Kidney (tissue), 14 donors: Measurements from ENCODE around the gene ST8SIA1. TPM values are rescaled to one million over a fixed set of nuclear protein-coding genes. Genes with fewer than 3 reads are reported as not detected.

Experiments
- DNase-seq, 5 donors: peaks; one replicate each; pipeline ENCODE4 v3.0.0-alpha.2; 2013 to 2020
- FAIRE-seq: peaks from 2 replicates; lab custom pipeline; 2012; peaks lifted over from hg19 to GRCh38; lab: Jason Lieb, UNC
- H3K27ac ChIP-seq, 2 donors: one replicate each; pipeline ENCODE4 v1.7.0; 2013; ENCODE audit warnings: low read depth in 2 of 2, low read length in 2 of 2, inconsistent platforms in 1 of 2
- H3K27me3 ChIP-seq: one replicate; pipeline ENCODE4 v1.7.1; 2013; ENCODE audit warnings: low read length, inconsistent platforms; ENCODE audit not compliant: control insufficient read depth, insufficient read depth
- H3K36me3 ChIP-seq, 3 donors: one replicate each; pipeline versions ENCODE4 v1.7.0 to v1.7.1; 2013; ENCODE audit warnings: low read length in 3 of 3, control low read depth in 1 of 3, inconsistent platforms in 1 of 3; ENCODE audit not compliant: insufficient read depth in 3 of 3, control insufficient read depth in 2 of 3
- H3K4me1 ChIP-seq, 3 donors: one replicate each; pipeline versions ENCODE4 v1.7.0 to v1.7.1; 2013; ENCODE audit warnings: low read length in 3 of 3, inconsistent platforms in 1 of 3, low read depth in 1 of 3; ENCODE audit not compliant: control insufficient read depth in 2 of 3, insufficient read depth in 2 of 3
- H3K4me3 ChIP-seq, 3 donors: one replicate each; pipeline versions ENCODE4 v1.7.0 to v1.8.1; 2013; ENCODE audit warnings: low read length in 3 of 3, control low read depth in 1 of 3, inconsistent platforms in 1 of 3
- H3K9ac ChIP-seq, 3 donors: one replicate each; pipeline versions ENCODE4 v1.7.0 to v1.7.1; 2013; ENCODE audit warnings: low read length in 3 of 3, control low read depth in 1 of 3, inconsistent platforms in 1 of 3
- H3K9me3 ChIP-seq, 3 donors: one replicate each; pipeline versions ENCODE4 v1.7.0 to v1.7.1; 2013; ENCODE audit warnings: low read length in 3 of 3, control low read depth in 1 of 3, inconsistent platforms in 1 of 3; ENCODE audit not compliant: control insufficient read depth in 2 of 3, insufficient read depth in 1 of 3
- CTCF ChIP-seq: IDR thresholded peaks from 3 replicates; pipeline ENCODE4 v1.5.1; 2012; ENCODE audit warnings: mild to moderate bottlenecking, moderate library complexity, borderline replicate concordance; ENCODE audit not compliant: insufficient read depth; ENCODE audit errors: extremely low read depth
- intact Hi-C: fragments of 100-400 bp; cut with DNase I; formaldehyde crosslinking; loops from one replicate; pipeline ENCODE4 v1.11.1; 2022
- polyA plus RNA-seq: library from polyadenylated mRNA; stranded (reverse); fragments of 350-450 nt; fragmentation: Illumina TruSeq; extraction: RNeasy Lipid Tissue Mini Kit (QIAGEN cat#74804); gene quantifications from one replicate; pipeline ENCODE4 v1.2.3, GENCODE V29; 2014; ENCODE audit warnings: low read depth, low replicate concordance; ENCODE audit not compliant: insufficient read depth
- total RNA-seq: library from RNA; stranded (reverse); fragmentation: NEBNext Ultra II Directional; extraction: Animal tissue kit (Norgen Biotek cat#: 25700); gene quantifications from one replicate; pipeline ENCODE4 v1.2.1, GENCODE V29; 2021
- donor health status: control.
- donor health status: control.
- donor health status: control.
- donor health status: control.
- donor health status: control.
- donor health status: DM: yes; HTN: yes; CAD: no.
- donor health status: Normal renal cell carcinoma (clear cell type).

ST8SIA1 gene
- total and polyA plus RNA-seq, 2 donors from 2014 or later = 2.8 to 4.7 TPM

- H3K36me3 ChIP-seq = no peaks in the 10 kb centered on the region
- intact Hi-C loops = no loop called here
- DNase-seq = peak in 1 of 5 donors; percentile 40
- H3K27me3 ChIP-seq = no peaks in the 10 kb centered on the region
- H3K4me3 ChIP-seq = no peak overlapping the region
- H3K9me3 ChIP-seq = no peaks in the 10 kb centered on the region
- TF ChIP-seq CTCF = no peak
- FAIRE-seq = no peak
- no peak overlapping the region for H3K27ac ChIP-seq
- H3K4me1 ChIP-seq = no peaks in the 10 kb centered on the region
- H3K9ac ChIP-seq = no peak overlapping the region
Measured at GRCh38 chr12:22256041-22256441, 78.5 kb downstream of the ST8SIA1 start.

- Histone ChIP-seq H3K4me3 (no peak overlapping the region), H3K36me3 (no peaks in the 10 kb centered on the region), H3K27me3 (no peaks in the 10 kb centered on the region), H3K9me3 (no peaks in the 10 kb centered on the region), H3K27ac (no peak overlapping the region), H3K9ac (no peak overlapping the region), H3K4me1 (no peaks in the 10 kb centered on the region)
- FAIRE-seq (no peak), DNase-seq (peak in 3 of 5 donors; percentile 20 to 61 (median 44))
- no peak for TF ChIP-seq CTCF
- intact Hi-C loops = no loop called here
Measured at GRCh38 chr12:22255097-22255496, 79.4 kb downstream of the ST8SIA1 start.

- Histone ChIP-seq H3K27me3 (no peaks in the 10 kb centered on the region), H3K9ac (no peak overlapping the region), H3K4me3 (no peak overlapping the region), H3K4me1 (no peaks in the 10 kb centered on the region), H3K36me3 (no peaks in the 10 kb centered on the region), H3K9me3 (no peaks in the 10 kb centered on the region), H3K27ac (no peak overlapping the region)
- FAIRE-seq = no peak
- intact Hi-C loops = no loop called here
- TF ChIP-seq CTCF = no peak
- DNase-seq = no peak
Measured at GRCh38 chr12:22254478-22254877, 80.0 kb downstream of the ST8SIA1 start.

GRCh38 chr12:22252057-22252456, 82.5 kb downstream of the ST8SIA1 start:
- no peaks in the 10 kb centered on the region for H3K4me1 ChIP-seq
- TF ChIP-seq CTCF = no peak
- intact Hi-C loops = no loop called here
- H3K27ac ChIP-seq = no peak overlapping the region
- no peaks in the 10 kb centered on the region for H3K27me3 ChIP-seq
- DNase-seq (no peak), FAIRE-seq (no peak)
- H3K9ac ChIP-seq = no peak overlapping the region
- H3K36me3 ChIP-seq = no peaks in the 10 kb centered on the region
- H3K9me3 ChIP-seq = no peaks in the 10 kb centered on the region
- no peak overlapping the region for H3K4me3 ChIP-seq
